Chondrocyte (in vitro differentiated cells): Measurements from ENCODE around the gene FRA10AC1. TPM values are rescaled to one million over a fixed set of nuclear protein-coding genes. Genes with fewer than 3 reads are reported as not detected.

Experiments used
- DNase-seq: peaks from one replicate; pipeline ENCODE4 v3.0.0; 2021; ENCODE audit warnings: mixed read lengths, low spot score
- H3K27ac Mint-ChIP-seq: one replicate; pipeline ENCODE4 v1.8.0; 2021; ENCODE audit warnings: mild to moderate bottlenecking, moderate library complexity, mixed read lengths; ENCODE audit not compliant: unreplicated experiment
- H3K27me3 Mint-ChIP-seq: 2 replicates; pipeline ENCODE4 v1.8.0; 2021; ENCODE audit warnings: low read depth, mixed read lengths
- H3K36me3 Mint-ChIP-seq: 2 replicates; pipeline ENCODE4 v1.8.0; 2021; ENCODE audit warnings: low read depth, mixed read lengths
- H3K4me1 Mint-ChIP-seq: 2 replicates; pipeline ENCODE4 v1.8.0; 2021; ENCODE audit warnings: low read depth, mild to moderate bottlenecking, mixed read lengths
- H3K4me3 Mint-ChIP-seq: one replicate; pipeline ENCODE4 v1.8.0; 2021; ENCODE audit warnings: mild to moderate bottlenecking, moderate library complexity, mixed read lengths; ENCODE audit not compliant: unreplicated experiment
- H3K9me3 Mint-ChIP-seq: 2 replicates; pipeline ENCODE4 v1.8.0; 2021; ENCODE audit warnings: low read depth, mixed read lengths
- total RNA-seq: library from RNA; stranded (reverse); gene quantifications from 3 replicates; pipeline ENCODE4 v1.2.1, GENCODE V29; 2021
- TF ChIP-seq, protein P1 (sequence below): fragments of 200-600 bp; sonication (generic); IDR thresholded peaks from 2 replicates; pipeline ENCODE4 v1.5.0; 2021; ENCODE audit warnings: antibody characterized with exemption, mild to moderate bottlenecking, moderate library complexity

Gene FRA10AC1
- total RNA-seq, 1 donor from 2014 or later = 13.2 TPM

GRCh38 chr10:93666030-93666429 lies 36.4 kb downstream of the FRA10AC1 start:
- H3K27me3 Mint-ChIP-seq = no peaks in the 10 kb centered on the region
- no peak overlapping the region for H3K27ac Mint-ChIP-seq
- peaks cover 2% of the 10 kb centered on the region for H3K9me3 Mint-ChIP-seq

DNA sequence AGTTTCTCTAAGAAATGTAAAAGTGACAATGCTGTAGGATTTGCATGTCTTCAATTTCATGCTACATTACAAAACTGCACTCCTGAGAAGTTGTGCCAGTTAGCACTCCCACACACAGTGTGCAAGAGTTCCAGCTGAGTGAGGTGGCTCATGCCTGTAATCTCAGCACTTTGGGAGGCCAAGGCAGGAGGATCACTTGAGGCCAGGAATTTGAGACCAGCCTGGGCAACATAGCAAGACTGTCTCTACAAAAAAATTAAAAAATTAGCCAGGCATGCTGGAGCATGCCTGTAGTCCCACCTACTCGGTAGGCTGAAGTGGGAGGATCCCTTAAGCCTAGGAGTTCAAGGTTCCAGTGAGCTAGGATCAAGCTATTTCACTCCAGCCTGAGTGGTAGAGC lies 44.6 kb downstream of the FRA10AC1 start:
- Mint-ChIP-seq H3K4me3 (no peak overlapping the region), H3K36me3 (peaks cover 6% of the 10 kb centered on the region), H3K9me3 (no peaks in the 10 kb centered on the region), H3K4me1 (peaks cover 9% of the 10 kb centered on the region), H3K27me3 (no peaks in the 10 kb centered on the region), H3K27ac (no peak overlapping the region)
- no peak for DNase-seq
- TF ChIP-seq, protein P1, sequence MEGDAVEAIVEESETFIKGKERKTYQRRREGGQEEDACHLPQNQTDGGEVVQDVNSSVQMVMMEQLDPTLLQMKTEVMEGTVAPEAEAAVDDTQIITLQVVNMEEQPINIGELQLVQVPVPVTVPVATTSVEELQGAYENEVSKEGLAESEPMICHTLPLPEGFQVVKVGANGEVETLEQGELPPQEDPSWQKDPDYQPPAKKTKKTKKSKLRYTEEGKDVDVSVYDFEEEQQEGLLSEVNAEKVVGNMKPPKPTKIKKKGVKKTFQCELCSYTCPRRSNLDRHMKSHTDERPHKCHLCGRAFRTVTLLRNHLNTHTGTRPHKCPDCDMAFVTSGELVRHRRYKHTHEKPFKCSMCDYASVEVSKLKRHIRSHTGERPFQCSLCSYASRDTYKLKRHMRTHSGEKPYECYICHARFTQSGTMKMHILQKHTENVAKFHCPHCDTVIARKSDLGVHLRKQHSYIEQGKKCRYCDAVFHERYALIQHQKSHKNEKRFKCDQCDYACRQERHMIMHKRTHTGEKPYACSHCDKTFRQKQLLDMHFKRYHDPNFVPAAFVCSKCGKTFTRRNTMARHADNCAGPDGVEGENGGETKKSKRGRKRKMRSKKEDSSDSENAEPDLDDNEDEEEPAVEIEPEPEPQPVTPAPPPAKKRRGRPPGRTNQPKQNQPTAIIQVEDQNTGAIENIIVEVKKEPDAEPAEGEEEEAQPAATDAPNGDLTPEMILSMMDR = no peak

More at GRCh38 chr10:93666030-93666429, 36.4 kb downstream of the FRA10AC1 start:
- TF ChIP-seq, protein P1 = no peak
- no peak for DNase-seq
- peaks cover 19% of the 10 kb centered on the region for H3K36me3 Mint-ChIP-seq
- no peaks in the 10 kb centered on the region for H3K4me1 Mint-ChIP-seq
- H3K4me3 Mint-ChIP-seq = no peak overlapping the region

- TF ChIP-seq, protein P1 = no peak
- Mint-ChIP-seq H3K36me3 (peaks cover 6% of the 10 kb centered on the region), H3K9me3 (no peaks in the 10 kb centered on the region), H3K27me3 (no peaks in the 10 kb centered on the region), H3K4me3 (no peak overlapping the region), H3K4me1 (peaks cover 21% of the 10 kb centered on the region), H3K27ac (no peak overlapping the region)
- DNase-seq = no peak
Measured at GRCh38 chr10:93656155-93656554, 46.2 kb downstream of the FRA10AC1 start.

DNA sequence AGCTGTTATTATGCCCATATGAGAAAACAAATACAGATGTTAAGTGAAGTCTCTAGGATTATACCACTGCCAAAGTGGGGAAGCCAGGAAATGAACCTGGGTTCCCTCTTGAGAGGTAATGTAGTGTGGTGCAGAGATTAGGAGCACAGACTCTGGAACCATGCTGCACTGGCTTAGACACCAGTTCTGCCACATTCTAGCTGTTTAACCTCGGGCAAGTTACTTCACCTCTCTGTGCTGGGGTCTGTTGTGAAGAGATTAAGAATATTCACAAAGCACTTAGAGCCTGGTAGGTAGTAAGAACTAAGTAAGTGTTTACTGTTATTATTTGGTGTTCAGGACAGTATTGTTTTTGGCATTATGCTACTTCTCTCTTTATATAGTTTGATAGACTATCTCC lies 48.2 kb downstream of the FRA10AC1 start:
- Mint-ChIP-seq H3K36me3 (no peaks in the 10 kb centered on the region), H3K27me3 (no peaks in the 10 kb centered on the region), H3K27ac (peak overlapping the region; percentile 8), H3K4me3 (no peak overlapping the region), H3K9me3 (no peaks in the 10 kb centered on the region), H3K4me1 (peaks cover 23% of the 10 kb centered on the region)
- TF ChIP-seq, protein P1 = no peak
- no peak for DNase-seq

- TF ChIP-seq, protein P1 = no peak
- no peak for DNase-seq
- no peaks in the 10 kb centered on the region for H3K27me3 Mint-ChIP-seq
- H3K27ac Mint-ChIP-seq = peak overlapping the region; percentile 39
- no peaks in the 10 kb centered on the region for H3K9me3 Mint-ChIP-seq
- H3K36me3 Mint-ChIP-seq = no peaks in the 10 kb centered on the region
- no peak overlapping the region for H3K4me3 Mint-ChIP-seq
- H3K4me1 Mint-ChIP-seq = peaks cover 25% of the 10 kb centered on the region
Measured at GRCh38 chr10:93652857-93653256, 49.5 kb downstream of the FRA10AC1 start.
